HepG2 (cell line): ENCODE results near the gene PSENEN. TPM values are rescaled to one million over a fixed set of nuclear protein-coding genes. Genes with fewer than 3 reads are reported as not detected.
A peak's percentile ranks its signal among the peaks of the same experiment; 100 is the strongest.

ENCODE experiments used
- EHMT2 ChIP-seq: fragments of 200-600 bp; sonication (generic); IDR thresholded peaks from 2 replicates; pipeline ENCODE4 v1.7.0; 2017; ENCODE audit warnings: antibody characterized with exemption, low read depth, low read length, borderline replicate concordance
- FOXC1 ChIP-seq: sonication (generic); formaldehyde crosslinking; IDR thresholded peaks from 2 replicates; pipeline ENCODE4 v1.8.0; 2022; ENCODE audit warnings: mild to moderate bottlenecking, missing genetic modification reagents, borderline replicate concordance
- GFI1 ChIP-seq: sonication (generic); formaldehyde crosslinking; IDR thresholded peaks from 2 replicates; pipeline ENCODE4 v1.5.0; 2020; ENCODE audit warnings: missing genetic modification reagents, mild to moderate bottlenecking, borderline replicate concordance
- KLF13 ChIP-seq: sonication (generic); formaldehyde crosslinking; IDR thresholded peaks from 2 replicates; pipeline ENCODE4 v1.4.0; 2020; ENCODE audit warnings: mild to moderate bottlenecking, missing genetic modification reagents
- KMT2B ChIP-seq: IDR thresholded peaks from 2 replicates; pipeline ENCODE4 v1.6.1; 2016; ENCODE audit warnings: missing genetic modification reagents, missing compliant biosample characterization
- NBN ChIP-seq: fragments of 450-650 bp; conservative IDR thresholded peaks from 2 replicates; pipeline ENCODE4 v1.6.1; 2017
- PATZ1 ChIP-seq: sonication (generic); formaldehyde crosslinking; IDR thresholded peaks from 2 replicates; pipeline ENCODE4 v1.4.0; 2020; ENCODE audit warnings: missing genetic modification reagents
- PHF8 ChIP-seq: sonication (generic); formaldehyde crosslinking; IDR thresholded peaks from 2 replicates; pipeline ENCODE4 v1.5.0; 2020; ENCODE audit warnings: missing genetic modification reagents
- PLSCR1 ChIP-seq: sonication (generic); formaldehyde crosslinking; IDR thresholded peaks from 2 replicates; pipeline ENCODE4 v1.5.0; 2020; ENCODE audit warnings: missing genetic modification reagents, mild to moderate bottlenecking, borderline replicate concordance
- SRY ChIP-seq: sonication (generic); formaldehyde crosslinking; IDR thresholded peaks from 2 replicates; pipeline ENCODE4 v1.8.0; 2022; ENCODE audit warnings: mild to moderate bottlenecking, missing genetic modification reagents
- YEATS2 ChIP-seq: sonication (generic); formaldehyde crosslinking; IDR thresholded peaks from 2 replicates; pipeline ENCODE4 v1.4.0; 2020; ENCODE audit warnings: missing genetic modification reagents, borderline replicate concordance
- ZBTB46 ChIP-seq: sonication (generic); formaldehyde crosslinking; IDR thresholded peaks from 2 replicates; pipeline ENCODE4 v1.4.0; 2020; ENCODE audit warnings: mild to moderate bottlenecking, missing genetic modification reagents, borderline replicate concordance
- ZIK1 ChIP-seq: sonication (generic); formaldehyde crosslinking; IDR thresholded peaks from 2 replicates; pipeline ENCODE4 v1.5.0; 2020; ENCODE audit warnings: mild to moderate bottlenecking, low read depth, missing genetic modification reagents, borderline replicate concordance
- ZNF318 ChIP-seq: sonication (generic); formaldehyde crosslinking; IDR thresholded peaks from 2 replicates; pipeline ENCODE4 v1.4.0; 2020; ENCODE audit warnings: mild to moderate bottlenecking, missing genetic modification reagents
- polyA plus RNA-seq, 8 experiments: library from polyadenylated mRNA; depleted of rRNA in 3 of 8; stranded (reverse) in 7 of 8; unstranded in 1 of 8; fragments of >200 nt; fragmentation: Illumina TruSeq in 4 of 8; extraction: Trizol in 4 of 8; gene quantifications; 2 replicates each; pipeline versions ENCODE4 v1.2.1 to v1.2.3, GENCODE V29; 2011 to 2016; ENCODE audit warnings: low read depth in 4 of 8, missing spikeins in 1 of 8, mixed read lengths in 1 of 8; ENCODE audit not compliant: insufficient read depth in 1 of 8
- total RNA-seq, 5 experiments: library from RNA; depleted of rRNA; stranded (reverse); fragments of >200 nt; fragmentation: Illumina TruSeq; extraction: Trizol; gene quantifications; 2 replicates each; pipeline ENCODE4 v1.2.3, GENCODE V29; 2016; ENCODE audit warnings: low read depth in 1 of 5
- TF ChIP-seq, protein P1 (sequence below): sonication (generic); formaldehyde crosslinking; IDR thresholded peaks from 2 replicates; pipeline ENCODE4 v1.8.1; 2023; ENCODE audit warnings: mild to moderate bottlenecking, missing genetic modification reagents, borderline replicate concordance

PSENEN gene
- total and polyA plus RNA-seq, 2 of the 13 experiments (the other 11 are each of a cell fraction or from before 2014, with no cell fraction given), result 16.9 to 34.2 TPM

DNA sequence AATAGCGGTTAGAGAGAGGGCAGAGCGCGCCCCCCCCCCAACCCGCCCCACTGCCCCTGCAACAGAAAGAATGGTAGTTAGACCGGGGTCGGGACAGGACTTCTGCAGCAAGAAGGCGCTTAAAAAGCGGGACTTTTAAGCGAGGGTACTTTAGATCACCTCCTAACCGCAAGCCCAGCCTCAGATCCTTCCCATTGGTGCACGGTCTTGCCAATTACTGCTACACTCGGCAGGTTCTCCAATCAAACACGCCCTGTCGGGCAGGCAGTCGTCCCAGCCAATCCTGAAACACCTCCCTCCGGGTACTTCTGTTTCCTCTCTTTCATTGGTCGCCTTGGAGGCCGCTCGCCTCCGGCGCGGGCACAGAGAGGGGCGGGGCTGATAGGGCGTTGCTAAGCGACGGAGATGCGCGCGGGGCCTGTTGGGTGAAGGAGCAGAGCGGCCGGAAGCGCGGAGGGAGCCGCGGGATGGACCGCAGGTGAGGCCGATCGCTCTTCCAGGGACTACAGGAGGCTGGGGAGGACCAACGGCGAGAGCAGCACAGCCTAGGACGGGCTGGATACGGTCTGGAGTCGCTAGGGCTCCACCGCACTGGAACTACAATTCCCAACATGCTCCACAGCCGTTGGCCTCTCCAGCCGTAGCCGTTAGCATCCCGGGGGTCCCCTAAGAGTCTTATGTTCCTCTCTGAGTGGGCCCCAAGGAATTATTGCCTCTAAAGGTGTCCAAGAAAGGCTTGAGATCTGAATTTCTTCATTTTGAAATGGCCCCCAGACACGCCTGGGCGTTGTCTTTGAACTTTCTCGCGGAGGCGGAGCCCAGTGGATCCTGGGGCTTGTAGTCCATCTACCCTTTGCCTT is 12.5 kb downstream of the PSENEN start, which contains the start of gene PROSER3 (continued):
- no peak for TF ChIP-seq PLSCR1 (CRISPR knock-in tag)
- TF ChIP-seq FOXC1 (CRISPR knock-in tag), result no peak; the same call in 1 of the 2 replicates
- TF ChIP-seq ZBTB46 (CRISPR knock-in tag), result no peak
- TF ChIP-seq KLF13 (CRISPR knock-in tag), result no peak
- TF ChIP-seq ZNF318 (CRISPR knock-in tag), result 0 out of 2 replicates have a peak, but pooled peaks have one; percentile 35
- TF ChIP-seq, protein P1, sequence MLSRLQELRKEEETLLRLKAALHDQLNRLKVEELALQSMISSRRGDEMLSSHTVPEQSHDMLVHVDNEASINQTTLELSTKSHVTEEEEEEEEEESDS, result no peak
- TF ChIP-seq ZIK1 (CRISPR knock-in tag), result no peak; the same call in 1 of the 2 replicates
- no peak; the same call in 1 of the 2 replicates for TF ChIP-seq PATZ1 (CRISPR knock-in tag)
- TF ChIP-seq SRY (CRISPR knock-in tag), result peak; percentile 91
- no peak; the same call in none of the 2 replicates for TF ChIP-seq PHF8 (CRISPR knock-in tag)
- no peak for TF ChIP-seq KMT2B
- TF ChIP-seq GFI1 (CRISPR knock-in tag), result no peak
- no peak for TF ChIP-seq EHMT2
- TF ChIP-seq NBN, result no peak
- TF ChIP-seq YEATS2 (CRISPR knock-in tag), result peak; percentile 22; the same call in 1 of the 2 replicates
